Testis (tissue), 3 donors: ENCODE measurements around the gene PRDM15. TPM values are rescaled to one million over a fixed set of nuclear protein-coding genes. Genes with fewer than 3 reads are reported as not detected.

Experiments used
- DNase-seq: peaks from one replicate; pipeline ENCODE4 v3.0.0-alpha.2; 2019
- H3K27ac ChIP-seq, 2 donors: fragments of 200-600 bp; sonication (generic); one replicate each; pipeline ENCODE4 v1.5.1; 2019
- H3K27me3 ChIP-seq: fragments of 200-600 bp; sonication (generic); one replicate; pipeline ENCODE4 v1.5.1; 2019
- H3K36me3 ChIP-seq: fragments of 200-600 bp; sonication (generic); one replicate; pipeline ENCODE4 v1.5.1; 2017; ENCODE audit warnings: low read depth; ENCODE audit errors: missing control alignments
- H3K4me1 ChIP-seq: fragments of 200-600 bp; sonication (generic); one replicate; pipeline ENCODE4 v1.5.1; 2019
- H3K4me3 ChIP-seq, 2 donors: fragments of 200-600 bp; sonication (generic); one replicate each; pipeline ENCODE4 v1.5.1; 2017 to 2019
- H3K9me3 ChIP-seq: fragments of 200-600 bp; sonication (generic); one replicate; pipeline ENCODE4 v1.5.1; 2017
- CTCF ChIP-seq, 3 experiments: fragments of 450-650 bp in 2 of 3; fragments of 200-600 bp in 1 of 3; sonication (generic) in 1 of 3; IDR thresholded peaks; one replicate each; pipeline ENCODE4 v1.5.1; 2016 to 2019; ENCODE audit warnings: antibody characterized with exemption in 3 of 3, mild to moderate bottlenecking in 2 of 3, moderate library complexity in 1 of 3
- POLR2A ChIP-seq: fragments of 450-650 bp; IDR thresholded peaks from one replicate; pipeline ENCODE4 v1.6.1; 2017; ENCODE audit warnings: antibody characterized with exemption, mild to moderate bottlenecking, moderate library complexity
- WGBS, 2 donors: methylation state at CpG; one replicate each; pipeline ENCODE4 v1.1.5; 2018; 5-methylcytosine and 5-hydroxymethylcytosine counted together
- intact Hi-C: fragments of 100-400 bp; cut with DNase I; formaldehyde crosslinking; loops from one replicate; pipeline ENCODE4 v1.15.1; 2023; ENCODE audit warnings: low total_unique reads
- polyA plus RNA-seq: library from polyadenylated mRNA; stranded (reverse); fragments of 350-450 nt; fragmentation: Illumina TruSeq; extraction: RNeasy Lipid Tissue Mini Kit (QIAGEN cat#74804); gene quantifications from one replicate; pipeline ENCODE4 v1.2.3, GENCODE V29; 2014; ENCODE audit warnings: low read depth, low replicate concordance; ENCODE audit not compliant: insufficient read depth
- total RNA-seq, 2 donors: library from RNA; depleted of rRNA; stranded (reverse); fragments of >200 nt; gene quantifications; one replicate each; pipeline ENCODE4 v1.2.3, GENCODE V29; 2016

The PRDM15 gene
- total and polyA plus RNA-seq, 3 donors from 2014 or later = 8.2 to 21.4 (median 18.8) TPM

DNA sequence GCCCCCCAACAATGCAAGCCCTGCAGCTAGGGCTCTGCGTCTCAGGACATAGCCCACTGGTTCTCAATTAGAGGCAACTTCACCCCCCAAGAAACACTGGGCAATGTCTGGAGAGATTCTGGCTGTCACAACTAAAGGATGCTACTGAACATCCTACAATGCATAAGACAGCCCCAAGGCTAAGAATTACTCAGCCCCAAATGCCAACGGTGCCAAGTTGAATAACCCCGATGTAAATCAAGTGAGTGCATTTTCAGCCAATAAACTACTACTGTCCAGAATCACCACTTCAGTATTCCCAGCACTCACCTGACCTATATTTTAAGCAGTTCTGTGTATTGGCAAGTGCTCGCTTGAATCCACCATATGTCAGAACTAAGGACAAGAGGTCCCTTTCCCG lies 119.2 kb downstream of the PRDM15 start:
- intact Hi-C loops = no loop called here
- Histone ChIP-seq H3K9me3 (no peaks in the 10 kb centered on the region), H3K4me1 (no peaks in the 10 kb centered on the region), H3K27ac (no peak overlapping the region), H3K4me3 (no peak overlapping the region), H3K36me3 (no peaks in the 10 kb centered on the region), H3K27me3 (no peaks in the 10 kb centered on the region)
- 83 to 95% methylated on average over 5 of the region's 5 CpGs for WGBS, 2 donors
- no peak for TF ChIP-seq POLR2A
- TF ChIP-seq CTCF (IDR thresholded peaks at IDR 0.05) = no peak
- no peak for DNase-seq

DNA sequence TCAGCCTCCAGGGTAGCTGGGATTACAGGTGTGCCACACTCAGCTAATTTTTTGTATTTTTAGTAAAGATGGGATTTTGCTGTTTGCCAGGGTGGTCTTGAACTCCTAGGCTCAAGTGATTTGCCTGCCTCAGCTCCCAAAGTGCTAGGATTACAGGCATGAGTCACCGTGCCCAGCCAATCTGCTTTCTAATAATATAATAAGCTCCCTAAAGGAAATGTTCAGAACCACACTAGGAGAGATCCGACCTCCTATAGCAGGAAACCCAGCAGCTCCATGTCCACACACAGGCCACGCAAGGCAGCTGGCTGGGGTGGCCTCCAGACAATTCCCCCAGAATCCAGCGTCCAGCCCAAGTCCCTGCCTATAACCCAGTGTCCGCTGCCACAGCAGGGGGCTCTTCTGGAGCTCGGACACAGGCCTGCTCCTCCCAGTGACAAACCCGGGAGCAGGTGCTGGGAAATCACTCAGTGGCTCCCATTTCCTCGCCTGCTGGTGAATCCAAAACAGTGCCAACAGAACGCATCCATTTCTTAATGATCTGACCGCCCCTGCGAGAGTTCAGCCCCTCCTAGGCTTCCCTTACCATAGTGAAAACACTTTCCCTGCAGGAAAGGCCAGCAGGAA lies 119.8 kb downstream of the PRDM15 start:
- Histone ChIP-seq H3K27me3 (no peaks in the 10 kb centered on the region), H3K9me3 (no peaks in the 10 kb centered on the region), H3K4me3 (no peak overlapping the region), H3K4me1 (no peaks in the 10 kb centered on the region), H3K27ac (no peak overlapping the region), H3K36me3 (no peaks in the 10 kb centered on the region)
- TF ChIP-seq CTCF (IDR thresholded peaks at IDR 0.05) = no peak
- no peak for DNase-seq
- 89 to 92% methylated on average over 9 to 11 of the region's 11 CpGs for WGBS, 2 donors
- intact Hi-C loops = no loop called here

GRCh38 chr21:41758550-41758949 lies 120.6 kb downstream of the PRDM15 start:
- H3K9me3 ChIP-seq = no peaks in the 10 kb centered on the region
- no peaks in the 10 kb centered on the region for H3K27me3 ChIP-seq
- no peak overlapping the region for H3K4me3 ChIP-seq
- WGBS, 2 donors = 71 to 83% methylated on average over 4 to 5 of the region's 5 CpGs
- no peaks in the 10 kb centered on the region for H3K36me3 ChIP-seq
- no peaks in the 10 kb centered on the region for H3K4me1 ChIP-seq
- H3K27ac ChIP-seq = no peak overlapping the region
- intact Hi-C loops = no loop called here
- DNase-seq = no peak
- TF ChIP-seq POLR2A = no peak
- no peak for TF ChIP-seq CTCF (IDR thresholded peaks at IDR 0.05)

DNA sequence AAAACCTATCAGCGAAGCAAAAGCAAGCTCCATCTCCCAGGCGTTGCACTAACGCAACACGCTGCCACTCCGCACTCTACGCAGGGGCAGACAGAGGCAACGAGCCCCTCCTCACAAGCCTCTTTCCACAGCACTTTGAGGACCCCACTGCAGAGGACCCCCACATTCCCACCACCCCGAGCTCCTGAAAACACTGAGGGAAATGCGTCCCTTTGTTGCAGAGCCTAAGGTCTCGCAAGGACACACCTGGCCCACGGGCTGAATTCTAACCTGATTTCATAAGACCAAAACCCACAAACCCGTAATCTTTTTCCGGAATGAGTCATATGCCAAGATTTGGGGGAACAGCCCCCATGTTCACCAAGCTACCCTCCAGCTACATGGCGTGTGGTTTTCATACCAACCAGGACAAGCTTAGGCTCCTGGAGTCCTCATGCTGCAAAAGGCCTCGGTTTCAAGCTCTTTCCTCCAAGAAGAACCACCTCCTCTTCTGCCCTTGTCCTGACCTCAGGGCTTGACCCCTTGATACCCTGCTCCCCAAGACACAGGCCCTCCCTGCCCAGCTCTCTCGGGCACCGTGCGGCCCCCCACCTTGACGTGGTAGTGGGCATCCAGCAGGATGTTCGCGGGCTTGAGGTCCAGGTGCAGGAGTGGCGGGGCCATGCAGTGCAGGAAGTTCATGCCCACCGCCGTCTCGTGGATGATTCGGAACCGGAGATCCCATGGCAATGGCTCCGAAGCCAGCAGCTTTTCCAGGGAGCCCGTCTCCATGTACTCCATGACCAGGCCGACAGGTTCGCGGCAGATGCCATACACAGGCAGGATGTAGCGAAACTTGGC lies 123.0 kb downstream of the PRDM15 start:
- intact Hi-C loops = no loop called here
- H3K27me3 ChIP-seq = no peaks in the 10 kb centered on the region
- DNase-seq = no peak
- no peak overlapping the region for H3K27ac ChIP-seq
- H3K9me3 ChIP-seq = no peaks in the 10 kb centered on the region
- H3K36me3 ChIP-seq = no peaks in the 10 kb centered on the region
- no peaks in the 10 kb centered on the region for H3K4me1 ChIP-seq
- WGBS, 2 donors = 95 to 97% methylated on average over 21 to 33 of the region's 33 CpGs
- H3K4me3 ChIP-seq = no peak overlapping the region
- TF ChIP-seq CTCF (IDR thresholded peaks at IDR 0.05) (no peak), POLR2A (no peak)
